Hepatocyte (in vitro differentiated cells): ENCODE measurements around the gene BCL3.

ENCODE experiments used
- CTCF ChIP-seq: fragments of 200-600 bp; sonication (generic); IDR thresholded peaks from 2 replicates; pipeline ENCODE4 v1.5.1; 2016; ENCODE audit warnings: antibody characterized with exemption, mild to moderate bottlenecking; ENCODE audit not compliant: poor library complexity
- EZH2phosphoT487 ChIP-seq: fragments of 200-600 bp; sonication (generic); IDR thresholded peaks from one replicate; pipeline ENCODE4 v1.6.1; 2018; ENCODE audit warnings: antibody characterized with exemption, mild to moderate bottlenecking, low read depth, moderate library complexity; ENCODE audit not compliant: unreplicated experiment, severe bottlenecking

DNA sequence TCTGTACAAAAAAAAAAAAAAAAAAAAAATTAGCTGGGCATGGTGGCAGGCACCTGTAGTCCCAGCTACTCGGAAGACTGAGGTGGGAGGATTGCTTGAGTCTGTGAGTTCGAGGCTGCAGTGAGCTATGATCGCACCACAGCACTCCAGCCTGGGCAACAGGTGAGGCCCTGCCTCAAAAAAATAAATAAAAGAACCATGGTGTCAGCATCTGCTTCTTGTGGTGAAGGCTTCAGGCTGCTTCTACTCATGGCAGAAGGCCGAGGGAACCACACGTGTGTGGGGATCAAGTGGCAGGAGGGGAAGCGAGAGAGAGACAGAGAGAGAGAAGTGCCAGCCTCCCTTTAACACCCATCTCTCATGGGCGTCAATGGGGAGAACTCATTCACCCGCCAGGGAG is 13.5 kb downstream of the BCL3 start:
- TF ChIP-seq CTCF (no peak), EZH2phosphoT487 (no peak)
